ENCODE measurements around the gene TCP11. TPM values are rescaled to one million over a fixed set of nuclear protein-coding genes. Genes with fewer than 3 reads are reported as not detected.
"Not testable (repeated sequence)": the region's sequence is repeated elsewhere in the genome, so short reads cannot be mapped to it uniquely, and the experiment has no call there.

The TCP11 gene
- total RNA-seq, 4 donors from 2014 or later, result 1.8 TPM; not detected in 3

GRCh38 chr6:35128042-35128441 is 13.1 kb downstream of the TCP11 start:
- DNase-seq, result no peak
- no peak overlapping the region for H3K27ac ChIP-seq
- H3K27me3 ChIP-seq, result no peaks in the 10 kb centered on the region
- TF ChIP-seq CTCF (IDR thresholded peaks at IDR 0.05) (no peak), POLR2A (IDR thresholded peaks at IDR 0.05) (no peak)
- H3K36me3 ChIP-seq, result no peaks in the 10 kb centered on the region
- H3K4me3 ChIP-seq, result no peak overlapping the region
- H3K4me1 ChIP-seq, result no peaks in the 10 kb centered on the region
- H3K9me3 ChIP-seq, result no peaks in the 10 kb centered on the region
- intact Hi-C loops (cut with DNase I; ENCODE audit: low total_unique reads), result no loop called here

GRCh38 chr6:35124356-35124755 is 16.8 kb downstream of the TCP11 start:
- TF ChIP-seq CTCF (IDR thresholded peaks at IDR 0.05) (no peak), POLR2A (IDR thresholded peaks at IDR 0.05) (no peak)
- Histone ChIP-seq H3K36me3 (no peaks in the 10 kb centered on the region), H3K4me1 (no peaks in the 10 kb centered on the region), H3K27ac (no peak overlapping the region), H3K9me3 (no peaks in the 10 kb centered on the region), H3K27me3 (no peaks in the 10 kb centered on the region), H3K4me3 (no peak overlapping the region)
- no peak for DNase-seq
- intact Hi-C loops (cut with DNase I; ENCODE audit: low total_unique reads), result no loop called here

- TF ChIP-seq CTCF (IDR thresholded peaks at IDR 0.05), result no peak
- H3K27me3 ChIP-seq, result no peaks in the 10 kb centered on the region
- no peak overlapping the region for H3K27ac ChIP-seq
- no peaks in the 10 kb centered on the region for H3K9me3 ChIP-seq
- no peaks in the 10 kb centered on the region for H3K4me1 ChIP-seq
- H3K36me3 ChIP-seq, result no peaks in the 10 kb centered on the region
- no peak overlapping the region for H3K4me3 ChIP-seq
- DNase-seq, result no peak
- intact Hi-C loops (cut with DNase I; ENCODE audit: low total_unique reads), result no loop called here
Measured at GRCh38 chr6:35120746-35121145, 20.4 kb downstream of the TCP11 start.

GRCh38 chr6:35108309-35108885 is 32.7 kb downstream of the TCP11 start:
- no peaks in the 10 kb centered on the region for H3K9me3 ChIP-seq
- no peak overlapping the region for H3K4me3 ChIP-seq
- no peaks in the 10 kb centered on the region for H3K4me1 ChIP-seq
- DNase-seq, result no peak
- H3K27me3 ChIP-seq, result no peaks in the 10 kb centered on the region
- TF ChIP-seq POLR2A (IDR thresholded peaks at IDR 0.05), result no peak
- no peak for TF ChIP-seq CTCF (IDR thresholded peaks at IDR 0.05)
- no peaks in the 10 kb centered on the region for H3K36me3 ChIP-seq
- no peak overlapping the region for H3K27ac ChIP-seq
- intact Hi-C loops (cut with DNase I; ENCODE audit: low total_unique reads), result no loop called here

- H3K36me3 ChIP-seq; H3K4me1 ChIP-seq; DNase-seq; intact Hi-C loops (cut with DNase I; ENCODE audit: low total_unique reads); H3K27me3 ChIP-seq; H3K9me3 ChIP-seq; H3K4me3 ChIP-seq; H3K27ac ChIP-seq: not testable (repeated sequence)
Measured at GRCh38 chr6:35107761-35108160, 33.4 kb downstream of the TCP11 start.

GRCh38 chr6:35107208-35107607 is 33.9 kb downstream of the TCP11 start:
- H3K27me3 ChIP-seq; DNase-seq; H3K27ac ChIP-seq; H3K9me3 ChIP-seq; intact Hi-C loops (cut with DNase I; ENCODE audit: low total_unique reads); H3K4me1 ChIP-seq; H3K4me3 ChIP-seq; H3K36me3 ChIP-seq: not testable (repeated sequence)

- H3K36me3 ChIP-seq; H3K27me3 ChIP-seq; H3K4me3 ChIP-seq; DNase-seq; intact Hi-C loops (cut with DNase I; ENCODE audit: low total_unique reads); H3K4me1 ChIP-seq; H3K9me3 ChIP-seq; H3K27ac ChIP-seq: not testable (repeated sequence)
Measured at GRCh38 chr6:35106061-35106460, 35.1 kb downstream of the TCP11 start.
